Endothelial cell of umbilical vein (primary cell): ENCODE measurements around the gene IPO11.

Experiments
- CTCF ChIP-seq, 2 donors: IDR thresholded peaks; 1 replicate in 1 of 2; 2 replicates in 1 of 2; pipeline ENCODE4 v1.5.1; 2011; ENCODE audit warnings: low read length in 2 of 2, mild to moderate bottlenecking in 2 of 2, moderate library complexity in 2 of 2, control low read depth in 1 of 2, inconsistent platforms in 1 of 2, low read depth in 1 of 2; ENCODE audit not compliant: insufficient read depth in 1 of 2; ENCODE audit errors: extremely low read depth in 1 of 2
- EZH2 ChIP-seq: IDR thresholded peaks from 2 replicates; pipeline ENCODE4 v1.6.1; 2012; ENCODE audit warnings: borderline replicate concordance, low read depth, mild to moderate bottlenecking, moderate library complexity, low read length, inconsistent platforms; ENCODE audit not compliant: severe bottlenecking
- JUN ChIP-seq: IDR thresholded peaks from 2 replicates; pipeline ENCODE4 v1.6.1; 2011; ENCODE audit warnings: borderline replicate concordance, low read depth; ENCODE audit not compliant: insufficient read length, insufficient read depth
- POLR2A ChIP-seq: IDR thresholded peaks from 2 replicates; pipeline ENCODE4 v1.6.1; 2012; ENCODE audit warnings: low read depth, mild to moderate bottlenecking, control low read depth, low read length
- POLR2AphosphoS5 ChIP-seq: IDR thresholded peaks from 2 replicates; pipeline ENCODE4 v1.6.1; 2012; ENCODE audit warnings: low read depth, mild to moderate bottlenecking, control low read depth, low read length, moderate library complexity; ENCODE audit not compliant: insufficient read depth

GRCh38 chr5:62585306-62585705, 172.7 kb downstream of the IPO11 start:
- no peak for TF ChIP-seq POLR2A
- TF ChIP-seq CTCF (IDR thresholded peaks at IDR 0.05; ENCODE audit: extremely low read depth in 1 of 2, insufficient read depth in 1 of 2, low read depth in 1 of 2, low read length in 2 of 2) = no peak
- TF ChIP-seq JUN = no peak
- TF ChIP-seq EZH2 = no peak
- no peak for TF ChIP-seq POLR2AphosphoS5
